MM.1S (cell line): ENCODE measurements around the gene TTR.

Experiments used
- DNase-seq: peaks from one replicate; pipeline ENCODE4 v3.0.0-alpha.2; 2015
- H2AFZ ChIP-seq: fragments of 300-600 bp; sonication (generic); 2 replicates; pipeline ENCODE4 v1.6.0; 2016; ENCODE audit warnings: antibody characterized with exemption, low read length
- H3F3A ChIP-seq: fragments of 300-600 bp; sonication (generic); 2 replicates; pipeline ENCODE4 v1.6.1; 2016; ENCODE audit warnings: mild to moderate bottlenecking, antibody characterized with exemption, low read length, moderate library complexity, mixed read lengths; ENCODE audit not compliant: insufficient read depth
- H3K27ac ChIP-seq: fragments of 300-600 bp; sonication (generic); 2 replicates; pipeline ENCODE4 v1.5.1; 2016; ENCODE audit warnings: mild to moderate bottlenecking, low read length
- H3K27me3 ChIP-seq: fragments of 300-600 bp; sonication (generic); replicated peaks from 2 replicates; pipeline ENCODE4 v1.6.0; 2016; ENCODE audit warnings: low read length; ENCODE audit not compliant: insufficient read depth
- H3K36me3 ChIP-seq: fragments of 300-600 bp; sonication (generic); replicated peaks from 2 replicates; pipeline ENCODE4 v1.6.1; 2016; ENCODE audit warnings: mild to moderate bottlenecking, low read length, mixed read lengths; ENCODE audit not compliant: insufficient read depth
- H3K4me1 ChIP-seq: fragments of 300-600 bp; sonication (generic); 2 replicates; pipeline ENCODE4 v1.6.1; 2016; ENCODE audit warnings: low read length, mixed read lengths
- H3K4me2 ChIP-seq: fragments of 300-600 bp; sonication (generic); 2 replicates; pipeline ENCODE4 v1.6.0; 2016; ENCODE audit warnings: low read depth, low read length
- H3K4me3 ChIP-seq: fragments of 300-600 bp; sonication (generic); 2 replicates; pipeline ENCODE4 v1.5.1; 2016; ENCODE audit warnings: low read length, mixed read lengths
- H3K79me2 ChIP-seq: fragments of 300-600 bp; sonication (generic); 2 replicates; pipeline ENCODE4 v1.6.1; 2016; ENCODE audit warnings: mixed run types, low read length, mixed read lengths
- H3K9ac ChIP-seq: fragments of 300-600 bp; sonication (generic); 2 replicates; pipeline ENCODE4 v1.6.1; 2016; ENCODE audit warnings: low read length, mixed read lengths
- H3K9me2 ChIP-seq: fragments of 300-600 bp; sonication (generic); replicated peaks from 2 replicates; pipeline ENCODE4 v1.6.1; 2016; ENCODE audit warnings: mild to moderate bottlenecking, low read length, mixed read lengths; ENCODE audit not compliant: insufficient read depth
- H3K9me3 ChIP-seq: fragments of 300-600 bp; sonication (generic); replicated peaks from 2 replicates; pipeline ENCODE4 v1.6.1; 2016; ENCODE audit warnings: mild to moderate bottlenecking, low read length, mixed read lengths; ENCODE audit not compliant: insufficient read depth
- H4K20me1 ChIP-seq: fragments of 300-600 bp; sonication (generic); 2 replicates; pipeline ENCODE4 v1.6.1; 2016; ENCODE audit warnings: mild to moderate bottlenecking, low read length, moderate library complexity, mixed read lengths; ENCODE audit not compliant: insufficient read depth
- CTCF ChIP-seq: fragments of 300-600 bp; sonication (generic); IDR thresholded peaks from 2 replicates; pipeline ENCODE4 v1.5.1; 2016; ENCODE audit warnings: antibody characterized with exemption, low read length, mixed read lengths
- EZH2 ChIP-seq: fragments of 300-600 bp; sonication (generic); optimal IDR thresholded peaks from 2 replicates; pipeline ENCODE3; 2017; ENCODE audit warnings: low read depth, mild to moderate bottlenecking, antibody characterized with exemption, low read length, mixed read lengths
- EZH2phosphoT487 ChIP-seq: fragments of 300-600 bp; sonication (generic); IDR thresholded peaks from 2 replicates; pipeline ENCODE4 v1.6.1; 2018; ENCODE audit warnings: antibody characterized with exemption, low read length

TTR gene

GRCh38 chr18:31579375-31579774, 12.3 kb upstream of the TTR start:
- H3K4me1 ChIP-seq, result no peaks in the 10 kb centered on the region
- no peak overlapping the region for H3K9ac ChIP-seq
- no peak overlapping the region for H3K4me2 ChIP-seq
- no peak for TF ChIP-seq CTCF
- no peaks in the 10 kb centered on the region for H3K79me2 ChIP-seq
- DNase-seq, result no peak
- H4K20me1 ChIP-seq, result no peaks in the 10 kb centered on the region
- H3K27ac ChIP-seq, result no peak overlapping the region
- no peaks in the 10 kb centered on the region for H3K36me3 ChIP-seq
- no peak overlapping the region for H3K4me3 ChIP-seq
- H3K9me2 ChIP-seq, result no peaks in the 10 kb centered on the region
- H3K27me3 ChIP-seq, result no peaks in the 10 kb centered on the region
- no peak overlapping the region for H2AFZ ChIP-seq
- no peaks in the 10 kb centered on the region for H3K9me3 ChIP-seq
- no peaks in the 10 kb centered on the region for H3F3A ChIP-seq

- H2AFZ ChIP-seq, result no peak overlapping the region
- H3K4me2 ChIP-seq, result no peak overlapping the region
- H3K27ac ChIP-seq, result no peak overlapping the region
- H3K9ac ChIP-seq, result no peak overlapping the region
- DNase-seq, result no peak
- no peaks in the 10 kb centered on the region for H4K20me1 ChIP-seq
- no peaks in the 10 kb centered on the region for H3K36me3 ChIP-seq
- H3K9me2 ChIP-seq, result no peaks in the 10 kb centered on the region
- no peaks in the 10 kb centered on the region for H3K9me3 ChIP-seq
- no peaks in the 10 kb centered on the region for H3K4me1 ChIP-seq
- no peak overlapping the region for H3K4me3 ChIP-seq
- H3K27me3 ChIP-seq, result no peaks in the 10 kb centered on the region
- TF ChIP-seq EZH2phosphoT487 (no peak), EZH2 (no peak), CTCF (no peak)
- H3K79me2 ChIP-seq, result no peaks in the 10 kb centered on the region
- H3F3A ChIP-seq, result no peaks in the 10 kb centered on the region
Measured at GRCh38 chr18:31581498-31582197, 10.0 kb upstream of the TTR start.

- Histone ChIP-seq H3K9me2 (no peaks in the 10 kb centered on the region), H3K79me2 (no peaks in the 10 kb centered on the region), H3K9me3 (no peaks in the 10 kb centered on the region), H3K4me2 (no peak overlapping the region), H2AFZ (no peak overlapping the region), H3K4me1 (no peaks in the 10 kb centered on the region), H3K27me3 (no peaks in the 10 kb centered on the region), H3K27ac (no peak overlapping the region), H3K36me3 (no peaks in the 10 kb centered on the region), H3K9ac (no peak overlapping the region), H3F3A (no peaks in the 10 kb centered on the region), H3K4me3 (no peak overlapping the region), H4K20me1 (no peaks in the 10 kb centered on the region)
- TF ChIP-seq CTCF (no peak), EZH2 (no peak), EZH2phosphoT487 (no peak)
- DNase-seq, result no peak
Measured at GRCh38 chr18:31583185-31583854, 8.4 kb upstream of the TTR start.
